ENCODE measurements around the gene FOXN1.
"Not testable (repeated sequence)": the region's sequence is repeated elsewhere in the genome, so short reads cannot be mapped to it uniquely, and the experiment has no call there.

The FOXN1 gene, protein sequence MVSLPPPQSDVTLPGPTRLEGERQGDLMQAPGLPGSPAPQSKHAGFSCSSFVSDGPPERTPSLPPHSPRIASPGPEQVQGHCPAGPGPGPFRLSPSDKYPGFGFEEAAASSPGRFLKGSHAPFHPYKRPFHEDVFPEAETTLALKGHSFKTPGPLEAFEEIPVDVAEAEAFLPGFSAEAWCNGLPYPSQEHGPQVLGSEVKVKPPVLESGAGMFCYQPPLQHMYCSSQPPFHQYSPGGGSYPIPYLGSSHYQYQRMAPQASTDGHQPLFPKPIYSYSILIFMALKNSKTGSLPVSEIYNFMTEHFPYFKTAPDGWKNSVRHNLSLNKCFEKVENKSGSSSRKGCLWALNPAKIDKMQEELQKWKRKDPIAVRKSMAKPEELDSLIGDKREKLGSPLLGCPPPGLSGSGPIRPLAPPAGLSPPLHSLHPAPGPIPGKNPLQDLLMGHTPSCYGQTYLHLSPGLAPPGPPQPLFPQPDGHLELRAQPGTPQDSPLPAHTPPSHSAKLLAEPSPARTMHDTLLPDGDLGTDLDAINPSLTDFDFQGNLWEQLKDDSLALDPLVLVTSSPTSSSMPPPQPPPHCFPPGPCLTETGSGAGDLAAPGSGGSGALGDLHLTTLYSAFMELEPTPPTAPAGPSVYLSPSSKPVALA

DNA sequence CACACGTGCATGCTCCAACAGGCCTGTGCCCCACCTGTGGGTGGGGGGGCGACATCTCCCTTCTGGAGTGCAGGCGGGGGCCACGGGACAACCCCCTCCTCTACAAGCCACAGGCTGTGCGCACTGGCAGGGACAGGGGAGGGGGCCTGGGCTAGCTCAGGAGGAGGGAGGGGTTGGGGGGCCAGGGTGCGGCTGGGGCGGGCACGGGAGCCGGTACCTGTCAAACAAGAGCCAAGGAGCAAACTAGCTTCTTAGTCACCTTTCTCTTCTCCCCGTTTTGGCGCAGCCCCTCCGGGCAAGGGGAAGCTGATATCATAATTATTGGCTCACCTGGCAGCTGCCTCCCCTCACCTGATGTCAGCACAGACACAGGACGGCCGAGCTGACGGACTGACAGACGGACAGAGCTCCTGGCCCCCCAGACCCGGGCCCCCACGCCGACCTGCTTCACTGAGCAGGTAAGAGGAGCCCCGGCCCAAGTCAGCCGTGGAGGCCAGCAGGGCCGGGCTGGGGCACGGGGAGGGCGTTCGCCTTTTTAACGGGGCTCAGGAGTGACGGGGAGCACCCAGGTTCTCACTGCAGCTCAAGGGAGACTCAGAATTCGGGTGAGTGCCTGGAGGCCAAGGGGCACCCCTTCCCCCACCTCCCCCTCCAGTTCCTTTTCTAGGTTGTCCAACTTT is at the start of gene FOXN1:
Gene FOXN1 (plus strand): TSS at position 363 of the 680 bp plus-strand sequence. CDS start 17,622 bp downstream, outside the sequence.
- no peak for DNase-seq (ENCODE audit: low spot score)

DNA sequence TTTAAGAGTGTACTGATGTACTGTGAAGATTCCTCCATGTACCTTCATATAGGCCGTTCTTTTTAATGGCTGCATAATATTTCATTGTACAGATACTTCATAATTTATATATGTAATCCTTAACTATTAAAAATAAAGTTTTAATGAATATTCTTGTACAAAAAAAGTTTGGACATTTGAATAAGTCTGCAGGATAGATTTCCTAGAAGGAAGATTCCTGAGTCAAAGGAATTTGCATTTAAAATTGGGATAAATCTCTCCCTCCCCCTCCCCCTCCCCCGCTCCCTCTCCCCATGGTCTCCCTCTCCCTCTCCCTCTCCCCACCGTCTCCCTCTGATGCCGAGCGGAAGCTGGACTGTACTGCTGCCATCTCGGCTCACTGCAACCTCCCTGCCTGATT is 48.3 kb upstream of the FOXN1 start:
- DNase-seq (ENCODE audit: low spot score) = no peak

DNA sequence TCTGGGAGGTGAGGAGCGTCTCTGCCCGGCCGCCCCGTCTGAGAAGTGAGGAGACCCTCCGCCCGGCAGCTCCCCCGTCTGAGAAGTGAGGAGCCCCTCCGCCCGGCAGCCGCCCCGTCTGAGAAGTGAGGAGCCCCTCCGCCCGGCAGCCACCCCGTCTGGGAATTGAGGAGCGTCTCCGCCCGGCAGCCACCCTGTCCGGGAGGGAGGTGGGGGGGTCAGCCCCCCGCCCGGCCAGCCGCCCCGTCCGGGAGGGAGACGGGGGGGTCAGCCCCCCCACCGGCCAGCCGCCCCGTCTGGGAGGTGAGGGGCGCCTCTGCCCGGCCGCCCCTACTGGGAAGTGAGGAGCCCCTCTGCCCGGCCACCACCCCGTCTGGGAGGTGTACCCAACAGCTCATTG is 47.3 kb upstream of the FOXN1 start:
- DNase-seq (ENCODE audit: low spot score) = not testable (repeated sequence)

DNA sequence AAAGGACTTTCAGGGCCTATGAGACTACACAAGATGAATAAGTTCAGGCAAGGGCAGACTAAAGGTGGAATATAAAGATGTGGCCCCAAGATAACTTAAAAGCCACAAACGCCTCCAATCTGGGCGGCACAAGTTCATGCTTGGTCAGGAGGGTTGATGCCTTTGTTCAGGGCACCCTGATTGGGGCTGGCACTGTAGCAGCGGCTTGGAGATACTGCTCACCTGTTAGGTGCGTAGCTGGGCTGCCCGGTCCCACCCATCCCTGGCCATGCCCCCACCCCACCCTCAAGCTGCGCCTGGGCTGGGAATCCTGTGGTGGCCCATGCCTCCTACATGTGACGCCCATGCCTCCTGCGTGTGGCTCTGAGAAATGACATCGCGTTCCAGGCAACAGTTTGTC is 45.2 kb upstream of the FOXN1 start:
- DNase-seq (ENCODE audit: low spot score) = no peak

DNA sequence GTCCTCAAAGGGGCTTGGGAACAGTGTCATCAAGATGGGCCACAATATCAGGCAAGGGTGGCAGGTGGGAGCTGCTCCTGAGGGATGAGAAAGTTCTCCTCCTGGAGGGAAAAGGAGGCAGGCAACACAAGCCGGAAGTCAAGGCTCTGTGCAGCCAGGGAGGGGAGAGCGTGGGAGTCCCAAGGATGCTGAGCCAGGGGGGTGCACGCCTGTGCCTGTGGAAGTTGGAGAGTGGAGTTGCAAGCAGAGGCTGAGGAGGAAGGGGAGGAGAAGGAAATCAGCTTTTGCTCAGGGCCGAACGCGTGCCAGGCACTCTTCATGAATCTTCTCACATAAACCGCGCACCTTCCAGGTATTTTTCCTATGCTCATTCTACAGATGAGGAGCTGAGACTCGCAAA is 40.1 kb upstream of the FOXN1 start:
- no peak for DNase-seq (ENCODE audit: low spot score)

DNA sequence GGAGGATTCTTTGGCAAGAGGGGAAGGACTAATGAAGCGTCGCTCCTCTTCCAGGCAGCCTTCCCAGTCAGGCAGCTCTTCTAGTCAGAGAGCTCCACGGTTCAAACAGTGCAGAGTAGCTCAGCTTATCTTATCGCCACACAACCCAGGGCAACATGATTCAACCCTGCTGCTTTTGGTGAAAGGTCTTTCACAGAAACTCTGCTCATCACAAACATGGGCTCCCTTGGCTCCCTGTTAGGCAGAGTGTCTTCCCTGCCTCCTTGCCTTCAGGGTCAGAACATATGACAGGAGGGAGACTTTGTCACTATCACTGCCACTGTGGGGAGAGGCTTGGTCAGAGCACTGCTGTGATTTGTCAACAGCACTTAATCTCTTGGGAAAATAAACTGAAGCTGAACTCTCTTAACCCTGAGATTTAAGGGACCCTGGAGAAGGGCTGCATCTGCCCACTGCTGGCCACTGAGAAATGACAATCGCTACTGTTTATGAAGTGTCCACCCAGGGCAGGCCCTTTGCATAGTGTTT is 39.6 kb upstream of the FOXN1 start:
- peak; percentile 73 for DNase-seq (ENCODE audit: low spot score)

DNA sequence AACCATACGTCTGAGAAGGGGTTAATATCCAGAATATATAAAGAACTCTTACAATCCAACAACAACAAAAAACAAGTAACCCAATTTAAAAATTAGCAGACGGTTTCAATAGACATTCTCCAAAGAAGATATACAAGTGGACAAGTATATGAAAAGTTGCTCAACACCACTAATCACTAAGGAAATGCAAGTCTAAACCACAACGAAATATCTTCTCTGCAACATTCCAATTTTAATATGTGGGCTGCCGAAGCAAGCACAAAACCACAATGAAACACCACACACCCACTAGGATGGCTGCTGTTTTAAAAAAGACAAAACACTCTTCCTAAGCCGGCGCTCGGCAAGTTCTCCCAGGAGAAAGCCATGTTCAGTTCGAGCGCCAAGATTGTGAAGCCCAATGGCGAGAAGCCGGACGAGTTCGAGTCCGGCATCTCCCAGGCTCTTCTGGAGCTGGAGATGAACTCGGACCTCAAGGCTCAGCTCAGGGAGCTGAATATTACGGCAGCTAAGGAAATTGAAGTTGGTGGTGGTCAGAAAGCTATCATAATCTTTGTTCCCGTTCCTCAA is 38.6 kb upstream of the FOXN1 start:
- DNase-seq (ENCODE audit: low spot score) = no peak

DNA sequence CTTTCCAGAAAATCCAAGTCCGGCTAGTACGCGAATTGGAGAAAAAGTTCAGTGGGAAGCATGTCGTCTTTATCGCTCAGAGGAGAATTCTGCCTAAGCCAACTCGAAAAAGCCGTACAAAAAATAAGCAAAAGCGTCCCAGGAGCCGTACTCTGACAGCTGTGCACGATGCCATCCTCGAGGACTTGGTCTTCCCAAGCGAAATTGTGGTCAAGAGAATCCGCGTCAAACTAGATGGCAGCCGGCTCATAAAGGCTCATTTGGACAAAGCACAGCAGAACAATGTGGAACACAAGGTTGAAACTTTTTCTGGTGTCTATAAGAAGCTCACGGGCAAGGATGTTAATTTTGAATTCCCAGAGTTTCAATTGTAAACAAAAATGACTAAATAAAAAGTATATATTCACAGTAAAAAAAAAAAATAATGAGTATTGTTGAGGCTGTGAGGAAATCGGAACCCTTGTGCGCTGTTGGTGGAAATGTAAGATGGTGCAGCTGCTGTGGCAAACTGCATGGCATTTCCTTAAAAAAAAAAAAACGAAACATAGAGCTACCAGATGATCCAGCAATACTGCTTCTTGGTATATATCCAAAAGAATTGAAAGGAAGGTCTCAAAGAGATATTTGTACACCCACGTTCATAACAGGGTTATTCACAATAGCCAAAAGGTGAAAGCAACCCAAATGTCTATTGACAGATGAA is 38.0 kb upstream of the FOXN1 start:
- not testable (repeated sequence) for DNase-seq (ENCODE audit: low spot score)

DNA sequence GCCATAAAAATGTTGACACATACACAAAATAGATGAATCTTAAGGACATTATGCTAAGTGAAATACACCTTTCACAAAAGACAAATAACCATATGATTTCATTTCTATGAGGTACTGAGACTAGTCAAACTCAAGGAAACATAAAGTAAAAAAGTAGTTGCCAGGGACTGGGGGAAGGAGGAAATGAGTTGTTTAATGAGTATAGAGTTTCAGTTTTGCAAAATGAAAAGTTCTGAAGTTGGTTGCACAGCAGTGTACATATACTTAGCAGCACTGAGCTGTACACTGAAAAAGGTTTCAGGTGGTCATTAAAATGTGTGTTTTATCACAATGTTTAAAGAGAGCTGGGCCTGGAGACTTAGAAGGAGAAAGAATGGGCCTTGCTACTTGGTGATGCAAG is 37.4 kb upstream of the FOXN1 start:
- no peak for DNase-seq (ENCODE audit: low spot score)

DNA sequence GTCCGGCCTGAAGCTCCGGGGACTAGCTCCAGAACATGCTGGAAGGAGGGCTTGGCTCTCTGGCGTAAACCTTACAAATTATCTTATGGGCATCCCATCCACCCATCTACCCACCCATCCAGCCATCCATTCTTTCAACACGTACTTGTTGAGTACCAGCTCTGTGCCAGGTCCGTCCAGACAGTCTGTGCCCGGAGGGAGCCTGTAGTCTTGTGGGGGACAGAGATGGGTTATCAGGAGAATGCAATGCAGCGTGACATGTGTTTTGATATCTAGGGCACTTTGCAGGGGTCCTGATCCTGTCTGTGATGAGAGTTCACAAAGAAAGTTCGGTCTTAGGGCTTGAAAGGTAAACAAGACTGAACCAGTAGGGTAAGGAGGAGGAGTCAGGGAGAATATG is 36.8 kb upstream of the FOXN1 start:
- DNase-seq (ENCODE audit: low spot score) = no peak

DNA sequence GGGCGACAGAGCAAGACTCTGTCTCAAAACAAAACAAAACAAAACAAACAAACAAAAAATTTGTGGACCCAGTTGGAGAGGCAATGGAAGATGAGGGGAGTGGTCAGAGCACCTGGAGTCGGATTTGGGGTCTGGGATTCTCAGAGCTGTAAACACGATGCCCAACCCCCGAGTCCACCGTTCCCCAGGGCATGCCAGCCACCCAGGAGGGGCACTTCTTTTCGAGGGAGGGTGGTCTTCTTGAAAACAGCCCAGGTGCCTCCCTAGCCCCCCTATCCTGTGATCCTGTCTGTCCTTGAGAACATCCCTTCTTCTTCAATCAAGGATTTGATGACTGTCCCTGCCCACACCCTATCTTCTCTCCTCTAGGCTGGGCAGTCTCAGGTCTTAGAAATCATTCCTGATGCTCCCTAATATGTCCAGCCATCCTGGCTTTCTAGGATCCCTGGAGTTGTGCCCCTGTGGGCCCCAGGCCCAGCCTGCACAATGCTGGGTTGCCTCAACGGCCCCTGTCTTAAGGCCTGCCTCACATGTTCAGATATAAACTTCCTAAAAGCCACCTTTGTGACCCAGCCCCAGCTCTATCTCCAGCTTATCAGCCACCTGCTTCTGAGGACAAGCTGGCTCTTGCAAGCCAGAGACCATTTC is 35.8 kb upstream of the FOXN1 start:
- no peak for DNase-seq (ENCODE audit: low spot score)

DNA sequence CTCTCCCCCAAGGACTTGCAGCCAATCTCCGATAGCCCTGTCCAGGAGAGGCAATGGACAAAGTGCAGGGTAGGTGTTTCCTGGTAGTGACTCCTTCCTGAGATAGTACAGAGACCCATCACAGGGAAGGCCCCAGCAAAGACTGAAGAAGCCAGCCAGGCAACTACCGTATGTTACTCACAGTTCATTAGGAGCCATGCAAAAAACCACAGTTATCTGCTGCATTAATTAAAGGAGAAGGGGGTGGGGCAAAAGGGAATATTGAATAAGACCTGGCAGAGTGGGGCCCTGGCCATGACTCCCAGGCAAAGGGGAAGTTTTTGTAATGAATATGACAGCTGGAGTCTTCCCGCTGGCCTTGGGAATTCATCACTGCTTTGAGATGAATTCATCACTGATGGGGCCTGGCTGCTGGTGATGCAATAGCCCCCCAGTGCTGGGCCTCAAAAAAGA is 35.2 kb upstream of the FOXN1 start:
- DNase-seq (ENCODE audit: low spot score) = no peak

DNA sequence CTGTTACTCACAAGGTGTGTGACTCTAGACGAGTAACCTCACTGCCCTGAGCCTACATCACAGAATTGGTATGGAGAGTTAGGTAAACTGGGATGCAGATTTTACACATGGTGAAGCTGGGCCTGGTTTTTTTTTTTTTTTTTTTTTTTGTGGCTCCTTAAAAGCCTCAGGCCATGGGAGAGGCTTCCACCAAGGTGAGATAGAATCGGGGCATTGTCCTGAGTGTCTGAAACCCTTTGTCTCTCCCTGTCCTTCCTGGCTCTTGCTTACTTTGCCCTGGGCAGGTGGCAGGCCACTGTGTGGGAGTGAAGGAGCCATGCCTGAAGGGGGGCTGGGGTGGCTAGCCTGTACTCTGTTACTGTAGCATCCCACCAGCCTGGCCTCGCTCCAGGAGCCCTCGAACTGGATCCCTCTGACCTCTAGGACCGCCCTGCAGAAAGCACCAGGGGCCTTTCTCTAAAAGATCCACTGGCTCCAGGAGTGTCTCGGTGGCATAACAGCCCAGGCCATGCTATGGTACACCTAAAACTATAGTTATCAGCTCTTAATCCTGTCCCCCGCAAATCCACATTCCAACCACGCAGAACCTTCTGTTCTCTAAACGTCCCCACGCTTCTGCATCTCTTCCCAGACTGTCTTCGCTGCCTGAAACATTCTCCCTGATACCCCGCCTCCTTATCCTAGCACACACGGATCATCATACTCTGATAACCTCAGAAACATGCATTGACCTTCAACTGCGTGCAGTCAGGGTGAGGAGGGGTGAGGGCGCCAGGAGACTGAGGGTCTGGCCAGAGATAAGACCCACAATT is 34.4 kb upstream of the FOXN1 start:
- DNase-seq (ENCODE audit: low spot score) = no peak

DNA sequence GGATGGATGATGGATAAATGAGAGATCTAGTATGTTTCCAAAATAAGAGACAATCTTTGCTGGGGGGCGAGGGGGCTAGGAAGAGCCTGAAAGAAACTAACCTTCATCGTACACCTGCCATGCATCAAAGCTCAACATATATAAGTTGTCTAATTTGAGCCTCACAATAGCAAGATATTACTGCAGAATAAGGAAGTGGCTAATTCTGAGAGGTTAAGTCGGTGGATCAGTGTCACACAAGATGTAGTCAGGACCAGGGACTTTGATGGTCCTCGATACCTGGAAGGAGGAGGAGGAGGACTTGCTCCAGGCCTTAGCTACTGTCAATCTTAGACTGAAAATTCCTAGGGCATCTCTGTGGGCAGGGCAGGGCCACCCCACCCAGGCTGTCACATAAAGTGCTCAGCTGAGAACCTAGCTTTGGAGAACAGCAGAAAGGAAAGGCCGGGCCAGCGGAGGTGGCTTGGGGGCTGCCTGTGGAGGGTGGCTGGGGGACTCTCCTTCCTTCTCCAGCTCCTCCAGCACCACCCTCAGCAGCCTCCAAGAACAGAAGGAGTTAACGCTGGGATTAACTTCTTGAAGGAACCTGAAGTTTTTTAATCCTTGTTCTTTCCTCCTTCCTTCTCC is 33.2 kb upstream of the FOXN1 start:
- no peak for DNase-seq (ENCODE audit: low spot score)

DNA sequence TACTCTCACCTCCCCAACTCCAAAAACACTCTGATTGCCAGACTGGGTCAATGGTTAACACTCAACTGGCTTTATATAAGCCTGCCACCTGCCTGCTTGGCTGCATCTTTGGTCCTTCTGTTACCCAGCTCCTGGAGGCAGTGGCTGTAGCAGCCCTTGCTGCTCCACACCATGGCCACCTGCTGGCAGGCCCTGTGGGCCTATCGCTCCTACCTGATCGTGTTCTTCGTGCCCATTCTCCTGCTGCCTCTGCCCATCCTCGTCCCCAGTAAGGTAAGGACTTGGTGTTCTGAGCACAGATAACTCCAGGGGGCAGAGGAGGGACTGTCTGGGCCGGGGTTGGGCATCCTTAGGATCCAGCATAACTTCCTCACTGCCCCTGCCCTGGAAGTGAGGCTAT is 32.6 kb upstream of the FOXN1 start, which contains the start of gene SLC13A2:
Gene SLC13A2 (plus strand): TSS at position 103 of the 400 bp plus-strand sequence. CDS start 69 bp downstream, at position 172.
- DNase-seq (ENCODE audit: low spot score) = no peak

DNA sequence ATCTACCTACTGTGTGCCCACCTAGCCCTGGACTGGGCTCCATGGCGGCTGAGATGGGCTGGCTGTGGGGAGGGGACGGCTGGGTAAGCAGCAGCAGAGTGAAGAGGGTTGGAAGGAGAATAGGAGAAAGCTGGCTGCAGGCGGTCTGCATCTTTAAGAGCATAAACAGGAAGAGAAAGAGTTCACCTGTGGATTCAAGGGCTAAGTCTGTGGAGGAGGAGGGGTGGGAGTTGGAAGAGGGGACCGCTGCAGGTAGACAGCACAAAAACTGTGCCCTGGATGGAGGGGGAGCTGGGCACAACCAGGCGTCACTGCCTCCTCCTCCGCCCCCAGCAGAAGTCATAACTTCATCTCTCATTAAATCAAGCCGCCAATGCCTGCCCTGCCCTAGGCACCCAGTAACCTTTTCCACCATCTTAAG is 32.0 kb upstream of the FOXN1 start:
- DNase-seq (ENCODE audit: low spot score) = no peak

DNA sequence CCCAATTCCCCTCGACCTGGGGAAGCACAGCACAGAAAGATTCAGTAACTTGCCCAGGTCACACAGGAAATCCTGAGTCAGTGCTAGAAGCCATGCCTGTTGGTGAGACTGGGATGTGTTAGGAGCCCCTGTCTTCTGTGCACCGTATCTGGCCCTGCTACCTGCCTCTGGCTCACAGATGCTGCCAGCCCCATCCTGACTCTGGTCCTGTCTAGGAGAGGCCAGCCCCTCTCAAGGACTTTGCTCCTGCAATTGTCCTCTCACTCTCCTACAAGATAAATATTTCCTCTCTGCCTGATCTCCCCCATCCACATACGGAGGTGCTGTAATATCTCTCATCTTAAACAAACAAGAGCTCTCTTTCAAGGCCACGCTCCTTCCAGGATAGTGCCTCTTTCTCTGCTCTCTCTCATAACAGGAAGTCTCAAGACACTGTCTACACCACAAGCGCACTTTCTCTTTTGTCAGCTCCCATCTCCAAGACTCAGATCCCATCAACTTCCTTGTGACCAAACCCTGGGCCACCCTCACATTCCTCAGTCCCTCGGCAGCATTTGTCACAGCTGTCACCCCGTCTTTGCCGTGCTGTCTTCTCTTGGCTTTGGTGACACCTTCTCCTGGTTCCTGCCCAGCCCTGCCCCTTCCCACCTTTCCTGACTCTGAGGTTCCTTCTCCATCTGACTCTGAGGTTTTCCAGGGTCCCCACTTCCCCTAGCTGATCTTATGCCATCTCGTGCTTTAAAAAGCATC is 30.8 kb upstream of the FOXN1 start:
- DNase-seq (ENCODE audit: low spot score) = peak; percentile 59

DNA sequence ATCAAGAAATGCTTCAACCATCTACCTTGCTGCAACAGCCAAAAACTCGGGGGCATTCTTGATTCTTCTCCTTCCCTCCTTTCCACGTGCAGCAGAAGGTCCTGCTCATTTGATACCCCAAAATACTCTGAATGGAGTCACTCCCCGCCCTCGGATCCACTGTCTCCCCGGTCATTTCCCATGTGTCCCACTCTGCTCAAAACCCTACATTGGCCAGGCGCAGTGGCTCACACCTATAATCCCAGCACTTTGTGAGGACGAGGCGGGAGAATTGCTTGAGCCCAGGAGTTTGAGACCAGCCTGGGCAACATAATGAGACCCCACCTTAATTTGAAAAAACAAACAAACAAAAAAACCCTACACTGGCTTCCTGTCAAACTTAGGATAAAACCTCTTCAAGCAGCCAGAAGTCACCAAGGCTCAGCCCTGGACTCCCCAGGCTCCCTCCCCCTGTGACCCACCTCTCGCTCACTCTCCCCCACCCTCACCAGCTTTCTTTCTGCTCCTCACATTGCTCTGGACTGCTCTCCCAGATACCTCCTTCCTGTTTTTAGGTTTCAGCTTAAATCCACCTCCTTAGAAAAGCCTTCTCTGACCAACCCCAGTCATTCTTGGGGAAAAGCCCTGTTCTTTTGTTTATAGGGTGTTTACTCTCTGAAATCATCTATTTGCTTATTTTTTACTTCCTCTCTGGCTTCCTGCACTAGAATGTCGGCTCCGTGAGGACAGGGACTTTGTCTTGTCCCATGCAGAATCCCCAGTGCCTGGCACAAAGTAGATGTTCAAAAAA is 29.9 kb upstream of the FOXN1 start:
- no peak for DNase-seq (ENCODE audit: low spot score)

Measured in HuH-7.5 (cell line).